ENCODE measurements around the gene BFSP1.

The BFSP1 gene

GRCh38 chr20:17518339-17519052 lies 12.7 kb downstream of the BFSP1 start:
- DNase-seq: no peak

GRCh38 chr20:17515053-17515452 lies 16.1 kb downstream of the BFSP1 start:
- DNase-seq: no peak

- no peak for DNase-seq
Measured at GRCh38 chr20:17513939-17514338, 17.2 kb downstream of the BFSP1 start.

GRCh38 chr20:17511401-17511800 lies 19.8 kb downstream of the BFSP1 start:
- no peak for DNase-seq

- no peak for DNase-seq
Measured at GRCh38 chr20:17510548-17510947, 20.6 kb downstream of the BFSP1 start.

- DNase-seq: no peak
Measured at GRCh38 chr20:17508756-17509155, 22.4 kb downstream of the BFSP1 start.

- DNase-seq: no peak
Measured at GRCh38 chr20:17507531-17507930, 23.6 kb downstream of the BFSP1 start.

GRCh38 chr20:17507032-17507431 lies 24.1 kb downstream of the BFSP1 start:
- no peak for DNase-seq

- no peak for DNase-seq
Measured at GRCh38 chr20:17505636-17506517, 25.3 kb downstream of the BFSP1 start.

GRCh38 chr20:17504898-17505635 lies 26.1 kb downstream of the BFSP1 start:
- peak; percentile 75 for DNase-seq

GRCh38 chr20:17504066-17504897 lies 26.9 kb downstream of the BFSP1 start:
- DNase-seq: no peak

GRCh38 chr20:17503301-17504065 lies 27.7 kb downstream of the BFSP1 start:
- DNase-seq: no peak

- DNase-seq: no peak
Measured at GRCh38 chr20:17502105-17502504, 29.1 kb downstream of the BFSP1 start.

GRCh38 chr20:17501701-17502100 lies 29.5 kb downstream of the BFSP1 start:
- DNase-seq: no peak

GRCh38 chr20:17500826-17501225 lies 30.4 kb downstream of the BFSP1 start:
- no peak for DNase-seq

GRCh38 chr20:17500271-17500670 lies 30.9 kb downstream of the BFSP1 start:
- no peak for DNase-seq

GRCh38 chr20:17499041-17499440 lies 32.1 kb downstream of the BFSP1 start:
- DNase-seq: no peak

GRCh38 chr20:17498641-17499040 lies 32.5 kb downstream of the BFSP1 start:
- DNase-seq: no peak

GRCh38 chr20:17497821-17498580 lies 33.2 kb downstream of the BFSP1 start:
- DNase-seq: no peak

GRCh38 chr20:17495826-17496225 lies 35.4 kb downstream of the BFSP1 start:
- no peak for DNase-seq

GRCh38 chr20:17494201-17494600 lies 37.0 kb downstream of the BFSP1 start:
- DNase-seq: no peak
